GM21717 (cell line): Measurements from ENCODE around the gene RAI14.

Experiments
- ATAC-seq: cut with Tn5 transposase; IDR thresholded peaks from one replicate; pipeline ENCODE4 v1.9.1; 2021; ENCODE audit warnings: mild to moderate bottlenecking, moderate library complexity; ENCODE audit not compliant: unreplicated experiment

The RAI14 gene

GRCh38 chr5:34639852-34640626, 16.1 kb upstream of the RAI14 start:
- ATAC-seq: no peak

GRCh38 chr5:34648039-34648839, 7.9 kb upstream of the RAI14 start:
- ATAC-seq: no peak

- no peak for ATAC-seq
These were observed 7.3 kb upstream of the RAI14 start for GRCh38 chr5:34648840-34649158.

DNA sequence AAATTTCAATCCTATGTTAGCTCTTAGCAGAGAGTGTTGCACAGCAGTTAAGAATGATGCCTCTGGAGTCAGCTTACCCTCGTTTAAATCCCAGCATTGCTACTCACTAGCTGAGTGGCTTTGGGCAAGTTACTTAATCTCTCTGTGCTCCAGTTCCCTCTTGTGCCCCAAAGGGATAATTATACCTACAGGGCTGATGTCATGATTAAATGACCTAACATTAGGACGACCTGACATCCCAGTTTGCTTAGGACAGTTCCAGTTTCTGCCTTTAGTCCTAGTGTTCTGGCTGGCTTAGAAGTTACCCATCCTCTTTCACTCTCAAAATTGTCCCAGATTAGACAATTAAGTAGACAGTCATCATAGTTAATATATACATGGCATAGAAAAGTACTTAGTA, 4.3 kb upstream of the RAI14 start:
- no peak for ATAC-seq

GRCh38 chr5:34652466-34652865, 3.7 kb upstream of the RAI14 start:
- ATAC-seq: no peak

GRCh38 chr5:34652914-34653313, 3.2 kb upstream of the RAI14 start:
- no peak for ATAC-seq

GRCh38 chr5:34653708-34654107, 2.4 kb upstream of the RAI14 start:
- no peak for ATAC-seq

- no peak for ATAC-seq
These were observed 655 bp upstream of the RAI14 start for GRCh38 chr5:34655354-34655991.

DNA sequence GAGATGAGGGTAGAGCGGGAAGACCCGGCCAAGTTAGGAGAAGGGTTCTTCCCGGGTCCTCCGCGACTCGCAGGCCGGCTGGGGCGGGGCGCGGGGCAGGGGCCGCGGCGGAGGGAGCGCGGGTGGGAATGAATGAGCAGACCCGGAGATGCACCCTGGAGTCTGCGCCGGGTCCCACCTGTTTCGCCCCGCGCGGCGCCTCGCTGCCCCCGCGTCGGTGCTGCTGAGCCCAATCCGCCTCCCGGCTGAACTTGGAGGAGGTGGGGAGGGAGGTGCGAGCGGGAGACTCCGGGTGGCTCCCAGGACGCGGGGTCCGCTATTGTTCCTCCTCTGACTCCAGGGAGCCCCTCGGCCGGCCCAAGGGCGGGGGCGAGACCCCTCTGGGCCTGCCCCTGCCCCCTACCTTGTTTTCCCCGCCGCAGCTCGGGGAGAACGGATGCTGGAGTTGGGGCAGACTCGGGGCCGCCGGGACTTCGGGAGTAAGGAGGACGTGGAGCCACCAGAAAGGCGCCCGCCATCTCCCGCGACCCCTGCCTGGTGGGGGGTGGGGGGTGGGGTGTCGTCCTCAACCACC, 659 bp downstream of the RAI14 start:
- no peak for ATAC-seq

- no peak for ATAC-seq
These were observed 1.3 kb downstream of the RAI14 start for GRCh38 chr5:34657274-34657921.

GRCh38 chr5:34657988-34658387, 1.9 kb downstream of the RAI14 start:
- no peak for ATAC-seq

DNA sequence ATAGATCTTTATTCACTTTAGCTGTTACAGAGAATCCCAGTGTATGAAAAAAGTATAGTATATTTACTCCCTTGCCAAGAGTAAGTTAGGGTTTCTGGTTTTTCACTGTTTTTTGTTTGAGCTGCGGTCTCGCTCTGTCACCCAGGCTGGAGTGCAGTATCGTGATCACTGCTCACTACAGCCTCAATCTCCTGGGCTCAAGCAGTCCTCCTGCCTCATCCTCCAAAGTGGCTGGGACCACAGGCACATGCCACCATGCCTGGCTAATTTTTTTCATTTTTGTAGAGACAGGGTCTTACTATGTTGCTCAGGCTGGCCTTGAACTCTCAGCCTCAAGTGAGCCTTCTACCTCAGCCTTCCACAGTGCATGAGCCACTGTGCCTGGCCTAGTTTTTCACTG, 3.0 kb downstream of the RAI14 start:
- no peak for ATAC-seq

GRCh38 chr5:34660444-34660843, 4.3 kb downstream of the RAI14 start:
- no peak for ATAC-seq

DNA sequence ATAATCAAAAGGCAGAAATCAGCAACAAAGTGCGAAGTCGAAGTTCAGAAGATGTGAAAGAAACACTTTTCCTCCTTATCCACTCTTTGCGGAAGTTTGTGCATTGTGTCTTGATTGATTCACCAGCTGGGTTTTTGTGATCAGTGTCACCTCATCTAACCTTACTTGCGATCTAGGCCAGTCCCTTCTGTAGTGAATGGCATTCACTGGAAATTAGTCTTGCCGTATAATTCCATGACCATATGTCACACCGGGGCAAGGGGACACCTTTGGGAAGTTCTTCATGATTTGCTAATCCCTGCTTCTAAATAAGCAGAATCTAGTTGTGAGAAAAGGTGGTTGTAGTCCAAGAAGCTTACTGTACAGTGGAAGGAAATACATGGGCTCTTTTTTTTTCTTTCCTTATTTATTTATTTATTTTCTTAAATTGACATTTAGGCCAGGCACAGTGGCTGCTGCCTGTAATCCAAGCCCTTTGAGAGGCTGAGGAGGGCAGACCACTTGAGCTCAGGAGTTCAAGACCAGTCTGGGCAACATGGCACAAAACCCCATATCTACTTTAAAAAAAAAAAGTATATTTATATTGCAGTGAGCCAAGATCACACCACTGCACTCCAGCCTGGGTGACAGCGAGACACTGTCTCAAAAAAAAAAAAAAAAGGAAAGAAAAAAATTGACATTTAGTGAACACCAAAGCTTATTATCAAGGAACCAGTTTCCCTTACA, 7.8 kb downstream of the RAI14 start:
- ATAC-seq: no peak

DNA sequence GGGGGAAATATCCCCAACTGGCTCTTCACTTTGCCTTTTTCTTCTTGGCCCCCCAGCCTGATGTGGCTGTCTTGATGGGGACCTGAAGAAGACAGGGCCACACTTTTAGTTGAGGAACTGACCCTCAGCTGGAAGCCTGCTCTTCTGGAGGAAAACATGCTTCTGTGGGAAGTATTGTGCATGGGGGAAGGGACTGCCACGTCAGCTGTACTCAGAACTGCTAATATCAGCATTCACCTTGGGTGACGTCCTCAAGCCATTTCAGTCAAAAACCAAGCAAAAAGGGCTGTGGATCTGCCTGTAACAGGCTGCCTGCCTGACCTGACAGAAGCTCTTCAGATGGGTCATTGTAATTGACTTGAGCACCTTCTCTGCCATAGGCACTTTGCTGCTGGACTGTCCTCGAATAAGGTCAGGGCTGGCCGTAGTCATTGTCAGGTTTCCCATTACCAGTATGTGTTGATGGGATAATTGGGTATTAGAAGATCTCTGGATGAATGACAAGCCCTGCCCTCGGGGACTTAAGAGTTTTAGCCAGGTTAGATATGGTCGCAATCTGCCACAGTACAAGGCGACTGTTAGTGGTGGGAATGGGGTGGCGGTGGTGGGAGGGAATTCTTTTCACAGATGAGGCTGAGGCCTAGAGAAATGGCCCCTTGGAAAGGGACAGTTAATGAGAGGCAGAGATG, 10.4 kb downstream of the RAI14 start:
- ATAC-seq: no peak

DNA sequence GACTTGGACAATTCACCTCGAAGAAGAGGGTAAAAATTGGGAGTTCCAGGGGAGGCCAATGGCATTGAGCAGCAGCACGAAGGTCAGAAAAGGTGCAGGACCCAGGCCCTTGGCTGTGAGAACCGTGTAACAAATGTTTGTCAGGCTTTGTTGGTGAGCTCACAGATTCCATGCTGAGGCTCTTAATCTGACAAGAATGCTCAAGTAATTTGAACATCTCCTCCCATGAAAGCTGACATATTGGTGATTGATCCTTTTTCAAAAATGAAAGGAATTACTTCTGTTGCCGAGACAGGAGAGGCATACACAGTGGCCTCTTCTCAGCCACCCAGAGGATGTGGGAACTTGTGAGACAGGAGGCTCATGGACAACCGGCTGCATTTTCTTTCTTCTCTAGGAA, 11.6 kb downstream of the RAI14 start:
- ATAC-seq: no peak

- ATAC-seq: no peak
These were observed 13.9 kb downstream of the RAI14 start for GRCh38 chr5:34669931-34670516.

DNA sequence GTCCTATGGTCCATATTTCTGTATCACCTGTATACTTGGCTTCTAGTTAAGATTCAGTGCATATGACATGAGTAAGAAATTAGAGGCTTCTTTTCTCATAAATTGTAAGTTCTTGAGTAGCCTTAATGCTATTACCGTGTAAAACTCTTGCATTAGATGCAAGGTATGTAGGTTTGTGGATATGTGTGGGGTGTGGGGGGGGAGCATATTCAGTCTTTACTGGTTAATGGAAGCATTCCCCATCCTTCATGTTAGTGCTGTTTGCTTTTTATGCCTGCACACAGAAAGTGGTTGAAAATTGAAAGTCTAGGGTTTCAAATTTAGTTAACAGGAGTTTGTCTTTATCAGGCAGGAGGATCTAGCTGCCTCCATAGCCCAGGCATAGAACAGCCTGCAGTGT, 16.1 kb downstream of the RAI14 start:
- no peak for ATAC-seq

DNA sequence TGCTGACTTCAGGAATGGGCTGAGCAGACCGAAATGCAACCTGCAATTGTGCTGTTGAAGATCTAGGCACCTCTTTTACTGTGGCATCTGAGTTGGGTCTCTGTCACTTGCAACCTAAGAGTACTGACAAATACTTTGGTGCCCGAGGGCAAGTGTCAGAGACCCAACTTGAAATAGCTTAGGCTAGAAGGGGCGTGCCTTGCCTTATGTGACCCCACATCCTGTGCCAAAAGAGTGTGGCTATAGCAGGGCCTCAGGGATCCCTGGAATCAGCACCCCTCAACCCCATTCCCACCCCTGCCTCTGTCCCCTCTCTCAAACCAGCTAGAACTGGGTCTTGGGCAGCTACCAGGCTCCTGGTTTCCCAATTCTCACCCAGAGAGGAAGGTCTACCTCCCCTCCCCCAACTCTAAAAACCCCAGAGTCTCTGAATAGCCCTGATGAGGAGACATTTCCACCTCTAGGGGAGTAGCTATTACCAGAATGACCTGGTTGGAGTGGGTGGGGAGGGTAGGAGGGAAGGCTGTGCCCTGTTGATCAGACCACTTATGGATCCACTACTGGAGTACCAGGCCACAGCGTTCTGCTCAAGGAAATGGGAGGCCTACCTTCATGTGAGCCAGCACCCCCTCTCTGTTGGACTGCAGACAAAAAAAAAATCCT, 17.5 kb downstream of the RAI14 start:
- no peak for ATAC-seq
